Measurements from ENCODE around the gene LSM7.

LSM7 gene

DNA sequence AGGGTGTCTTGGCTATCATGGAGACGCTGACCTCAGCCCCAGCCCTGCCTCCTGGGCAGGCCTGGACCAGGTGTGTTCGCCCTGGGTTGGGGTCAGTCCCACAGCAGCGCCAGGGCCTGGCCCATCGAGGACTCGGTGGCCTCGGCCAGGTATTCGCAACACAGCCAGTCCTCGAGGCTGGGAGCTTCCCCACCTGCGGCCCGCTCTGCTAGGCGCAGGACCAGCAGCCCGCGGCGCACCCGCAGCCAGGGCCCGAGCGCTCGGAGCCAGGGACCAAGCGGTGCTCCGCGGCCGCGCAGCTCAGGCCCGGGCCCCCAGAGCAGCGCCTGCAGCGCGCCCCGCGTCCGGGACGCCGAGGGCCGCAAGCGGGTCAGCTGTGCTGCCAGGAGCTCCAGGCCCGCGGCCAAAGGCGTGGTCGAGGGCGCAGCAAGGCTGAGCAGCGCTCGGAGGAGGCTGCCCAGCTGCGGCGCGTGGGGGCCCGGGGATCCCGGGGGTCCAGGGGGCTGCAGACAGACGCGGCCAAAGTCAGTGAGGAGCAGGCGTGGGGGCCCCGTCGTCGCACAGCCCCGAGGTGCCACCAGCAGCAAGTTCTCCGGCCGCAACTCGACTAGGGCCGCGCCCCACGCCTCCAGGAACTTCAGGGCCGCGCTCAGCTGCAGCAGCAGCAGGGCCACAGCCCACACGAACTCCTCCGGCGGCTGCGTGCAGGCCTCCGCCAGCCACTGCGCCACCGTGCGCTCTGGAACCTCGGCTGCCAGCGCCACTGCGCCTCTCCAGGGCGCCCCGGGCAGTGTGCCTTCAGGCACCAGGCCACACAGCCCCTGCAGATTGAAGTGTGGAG is 52.6 kb downstream of the LSM7 start:
- Histone ChIP-seq H3K9me3 (ENCODE audit: severe bottlenecking) (no peaks in the 10 kb centered on the region), H3K27me3 (ENCODE audit: insufficient read depth, poor library complexity, severe bottlenecking) (no peaks in the 10 kb centered on the region), H3K4me3 (ENCODE audit: severe bottlenecking) (no peak overlapping the region), H3K27ac (ENCODE audit: poor library complexity, severe bottlenecking) (no peak overlapping the region), H3K4me1 (ENCODE audit: insufficient read depth, poor library complexity, severe bottlenecking) (peaks cover 3% of the 10 kb centered on the region), H3K36me3 (ENCODE audit: low read depth) (peaks cover 35% of the 10 kb centered on the region)
- DNase-seq (ENCODE audit: low spot score), result peak; percentile 52
- ATAC-seq (ENCODE audit: low read depth), result no peak
- TF ChIP-seq, protein P1, sequence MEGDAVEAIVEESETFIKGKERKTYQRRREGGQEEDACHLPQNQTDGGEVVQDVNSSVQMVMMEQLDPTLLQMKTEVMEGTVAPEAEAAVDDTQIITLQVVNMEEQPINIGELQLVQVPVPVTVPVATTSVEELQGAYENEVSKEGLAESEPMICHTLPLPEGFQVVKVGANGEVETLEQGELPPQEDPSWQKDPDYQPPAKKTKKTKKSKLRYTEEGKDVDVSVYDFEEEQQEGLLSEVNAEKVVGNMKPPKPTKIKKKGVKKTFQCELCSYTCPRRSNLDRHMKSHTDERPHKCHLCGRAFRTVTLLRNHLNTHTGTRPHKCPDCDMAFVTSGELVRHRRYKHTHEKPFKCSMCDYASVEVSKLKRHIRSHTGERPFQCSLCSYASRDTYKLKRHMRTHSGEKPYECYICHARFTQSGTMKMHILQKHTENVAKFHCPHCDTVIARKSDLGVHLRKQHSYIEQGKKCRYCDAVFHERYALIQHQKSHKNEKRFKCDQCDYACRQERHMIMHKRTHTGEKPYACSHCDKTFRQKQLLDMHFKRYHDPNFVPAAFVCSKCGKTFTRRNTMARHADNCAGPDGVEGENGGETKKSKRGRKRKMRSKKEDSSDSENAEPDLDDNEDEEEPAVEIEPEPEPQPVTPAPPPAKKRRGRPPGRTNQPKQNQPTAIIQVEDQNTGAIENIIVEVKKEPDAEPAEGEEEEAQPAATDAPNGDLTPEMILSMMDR (IDR thresholded peaks at IDR 0.05; ENCODE audit: poor library complexity, severe bottlenecking), result no peak

DNA sequence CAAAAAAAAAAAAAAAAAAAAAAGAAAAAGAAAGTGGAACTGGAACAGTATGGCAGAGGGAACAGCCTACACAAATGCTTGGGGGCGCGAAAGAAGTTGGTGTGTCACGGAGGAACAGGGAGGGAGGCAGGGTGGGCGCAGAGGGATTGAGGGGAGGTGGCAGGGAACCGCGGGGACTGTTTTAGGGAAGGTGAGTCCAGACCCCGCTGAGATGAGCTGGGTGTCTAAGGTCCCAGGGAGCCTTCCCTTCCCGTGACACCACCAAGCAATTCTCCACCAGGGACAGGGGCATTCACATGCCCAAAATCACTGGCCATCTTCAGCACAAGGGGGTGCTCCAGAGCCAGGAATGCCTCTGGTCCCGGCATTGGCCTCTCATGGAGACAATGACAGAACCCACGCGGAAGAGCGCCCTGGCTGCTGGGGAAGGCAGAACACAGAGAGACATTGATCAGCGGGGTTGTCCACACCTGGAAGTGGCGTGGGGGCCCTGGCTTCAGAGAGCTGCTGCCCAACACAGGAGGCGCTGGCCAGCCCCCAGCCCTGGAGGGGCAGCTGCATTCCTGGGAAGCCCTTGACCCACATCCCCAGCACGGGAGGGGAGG is 53.4 kb downstream of the LSM7 start:
- TF ChIP-seq, protein P1 (IDR thresholded peaks at IDR 0.05; ENCODE audit: poor library complexity, severe bottlenecking), result peak; percentile 14
- no peak overlapping the region for H3K27ac ChIP-seq (ENCODE audit: poor library complexity, severe bottlenecking)
- ATAC-seq (ENCODE audit: low read depth), result peak; percentile 11; the same call in 1 of the 3 replicates
- H3K36me3 ChIP-seq (ENCODE audit: low read depth), result peaks cover 40% of the 10 kb centered on the region
- no peaks in the 10 kb centered on the region for H3K27me3 ChIP-seq (ENCODE audit: insufficient read depth, poor library complexity, severe bottlenecking)
- DNase-seq (ENCODE audit: low spot score), result no peak
- no peak overlapping the region for H3K4me3 ChIP-seq (ENCODE audit: severe bottlenecking)
- no peaks in the 10 kb centered on the region for H3K9me3 ChIP-seq (ENCODE audit: severe bottlenecking)
- H3K4me1 ChIP-seq (ENCODE audit: insufficient read depth, poor library complexity, severe bottlenecking), result peaks cover 3% of the 10 kb centered on the region

DNA sequence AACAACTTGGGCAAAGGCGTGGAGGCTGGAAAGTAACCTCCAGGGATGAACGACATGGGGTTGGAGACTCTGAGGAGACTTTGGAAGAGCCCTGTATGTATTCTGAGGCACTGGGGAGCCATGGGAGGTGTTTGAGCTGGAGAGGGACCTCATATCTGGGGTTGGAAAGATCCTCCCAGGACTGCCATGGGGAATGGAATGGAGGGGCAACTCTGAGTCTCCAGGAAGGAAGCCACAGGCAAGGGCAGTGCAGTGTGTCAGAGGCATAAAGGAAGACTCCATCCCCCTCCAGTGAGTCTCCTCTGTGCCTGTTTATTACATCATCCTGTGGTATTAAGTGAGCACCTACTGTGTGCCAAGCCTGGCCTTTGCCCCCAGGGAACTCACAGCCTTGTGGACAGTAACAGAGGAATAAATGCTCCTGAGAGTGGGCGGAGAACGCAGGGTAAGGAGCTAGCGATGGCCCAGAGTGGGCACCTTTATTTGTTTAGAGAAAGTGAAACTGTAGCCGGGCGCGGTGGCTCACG is 54.1 kb downstream of the LSM7 start:
- no peaks in the 10 kb centered on the region for H3K27me3 ChIP-seq (ENCODE audit: insufficient read depth, poor library complexity, severe bottlenecking)
- ATAC-seq (ENCODE audit: low read depth) (no peak), DNase-seq (ENCODE audit: low spot score) (no peak)
- H3K4me3 ChIP-seq (ENCODE audit: severe bottlenecking), result no peak overlapping the region
- TF ChIP-seq, protein P1 (IDR thresholded peaks at IDR 0.05; ENCODE audit: poor library complexity, severe bottlenecking), result no peak
- peak overlapping the region; percentile 87 for H3K27ac ChIP-seq (ENCODE audit: poor library complexity, severe bottlenecking)
- H3K4me1 ChIP-seq (ENCODE audit: insufficient read depth, poor library complexity, severe bottlenecking), result peaks cover 3% of the 10 kb centered on the region
- H3K36me3 ChIP-seq (ENCODE audit: low read depth), result peaks cover 40% of the 10 kb centered on the region
- no peaks in the 10 kb centered on the region for H3K9me3 ChIP-seq (ENCODE audit: severe bottlenecking)

DNA sequence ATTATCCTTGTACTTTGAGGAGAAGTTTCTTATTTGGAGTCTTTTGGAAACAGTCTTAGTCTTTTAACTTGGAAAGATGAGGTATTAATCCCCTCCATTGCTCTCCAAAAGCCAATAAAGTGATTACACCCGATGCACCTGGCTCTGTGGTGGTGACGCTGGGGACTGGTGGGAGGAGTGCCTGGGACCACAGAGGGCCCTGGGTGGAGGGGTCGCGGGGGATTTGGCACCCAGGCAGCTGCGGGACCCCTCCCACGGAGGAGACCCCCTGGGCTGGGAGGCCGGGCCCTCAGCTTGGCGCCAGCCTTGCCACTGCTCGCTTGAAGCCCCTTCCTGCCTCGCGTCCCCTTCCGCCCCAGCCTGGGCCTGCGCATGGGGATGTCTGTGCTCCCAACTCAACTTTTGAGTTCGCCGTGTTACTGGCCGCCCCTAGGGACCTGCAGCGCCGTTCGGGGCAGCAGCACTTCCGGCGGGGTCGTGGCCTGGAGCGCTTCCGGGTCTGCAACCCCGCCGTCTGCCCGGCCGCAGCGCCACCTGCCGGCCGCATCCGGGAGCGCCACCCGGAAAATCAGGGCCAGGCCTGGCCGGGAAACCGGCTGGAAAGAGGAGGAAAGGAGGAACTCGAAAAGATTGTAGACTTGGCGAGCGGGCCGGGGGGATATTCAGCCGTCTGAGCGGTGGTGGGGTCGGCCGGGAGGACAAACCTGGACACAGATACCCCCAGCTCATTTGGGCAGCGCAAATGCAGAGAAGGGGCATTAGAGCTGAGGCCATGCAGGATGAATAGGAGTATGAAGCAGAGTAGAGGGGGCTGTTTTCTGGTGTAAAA is 54.8 kb downstream of the LSM7 start:
- H3K27me3 ChIP-seq (ENCODE audit: insufficient read depth, poor library complexity, severe bottlenecking), result no peaks in the 10 kb centered on the region
- peaks cover 40% of the 10 kb centered on the region for H3K36me3 ChIP-seq (ENCODE audit: low read depth)
- no peaks in the 10 kb centered on the region for H3K9me3 ChIP-seq (ENCODE audit: severe bottlenecking)
- TF ChIP-seq, protein P1 (IDR thresholded peaks at IDR 0.05; ENCODE audit: poor library complexity, severe bottlenecking), result peak; percentile 92
- ATAC-seq (ENCODE audit: low read depth) (peak; percentile 45; the same call in 2 of the 3 replicates), DNase-seq (ENCODE audit: low spot score) (peak; percentile 77)
- H3K4me1 ChIP-seq (ENCODE audit: insufficient read depth, poor library complexity, severe bottlenecking), result peaks cover 5% of the 10 kb centered on the region
- peak overlapping the region; percentile 87 for H3K27ac ChIP-seq (ENCODE audit: poor library complexity, severe bottlenecking)
- no peak overlapping the region for H3K4me3 ChIP-seq (ENCODE audit: severe bottlenecking)
